Endothelial cell of umbilical vein (primary cell): ENCODE measurements around the gene SPDYE1. TPM values are rescaled to one million over a fixed set of nuclear protein-coding genes. Genes with fewer than 3 reads are reported as not detected.
"Not testable (repeated sequence)": the region's sequence is repeated elsewhere in the genome, so short reads cannot be mapped to it uniquely, and the experiment has no call there.

Source experiments
- BruUV-seq: library from RNA; stranded (reverse); fragments of 400-500 nt; replicated peaks from 2 replicates; lab custom pipeline; 2021; lab: Mats Ljungman, UMichigan
- CTCF ChIA-PET: fragments of 300-600, 350-600 bp; sonication (Branson Sonifier 250); formaldehyde crosslinking; loops from one replicate; lab custom pipeline; 2021; ENCODE audit warnings: antibody characterized with exemption, inconsistent platforms; lab: Charles Lee
- POLR2A ChIA-PET: fragments of 300-600, 350-600 bp; sonication (Branson Sonifier 250); formaldehyde crosslinking; loops from one replicate; lab custom pipeline; 2021; ENCODE audit warnings: antibody characterized with exemption, inconsistent platforms; lab: Charles Lee
- DNase-seq: peaks from one replicate; pipeline ENCODE4 v3.0.0-alpha.2; 2011; ENCODE audit warnings: low read depth, low spot score
- FAIRE-seq: peaks from 2 replicates; lab custom pipeline; 2011; peaks lifted over from hg19 to GRCh38; lab: Jason Lieb, UNC
- H2AFZ ChIP-seq: 2 replicates; pipeline ENCODE4 v1.6.0; 2012; ENCODE audit warnings: low read depth, low read length, control low read depth, inconsistent platforms
- H3K27ac ChIP-seq: 2 replicates; pipeline ENCODE4 v1.5.1; 2011; ENCODE audit warnings: low read depth, mild to moderate bottlenecking, control low read depth, low read length, moderate library complexity; ENCODE audit not compliant: insufficient read depth
- H3K27me3 ChIP-seq, 2 experiments: 2 replicates each; pipeline versions ENCODE4 v1.6.0 to v1.6.1; 2011; ENCODE audit warnings: low read length in 2 of 2, mixed read lengths in 1 of 2; ENCODE audit not compliant: control insufficient read depth in 2 of 2, insufficient read depth in 2 of 2
- H3K36me3 ChIP-seq, 2 experiments: 2 replicates in 1 of 2; 3 replicates in 1 of 2; pipeline ENCODE4 v1.5.1; 2011; ENCODE audit warnings: low read length in 2 of 2, mild to moderate bottlenecking in 1 of 2, moderate library complexity in 1 of 2; ENCODE audit not compliant: control insufficient read depth in 2 of 2, insufficient read depth in 2 of 2; ENCODE audit errors: extremely low read depth in 1 of 2
- H3K4me1 ChIP-seq: 3 replicates; pipeline ENCODE4 v1.5.1; 2011; ENCODE audit warnings: mild to moderate bottlenecking, low read length; ENCODE audit not compliant: control insufficient read depth, insufficient read depth; ENCODE audit errors: extremely low read depth
- H3K4me2 ChIP-seq: 2 replicates; pipeline ENCODE4 v1.6.1; 2011; ENCODE audit warnings: low read length, control low read depth, mixed read lengths; ENCODE audit not compliant: insufficient read depth
- H3K4me3 ChIP-seq, 3 experiments: fragments of 200-600 bp in 1 of 3; sonication (generic), shearing (Covaris generic) in 1 of 3; replicated peaks in 1 of 3; 2 replicates each; pipeline ENCODE4 v1.5.1; 2011 to 2016; ENCODE audit warnings: control low read depth in 3 of 3, low read length in 3 of 3, mild to moderate bottlenecking in 2 of 3, inconsistent platforms in 1 of 3, low read depth in 1 of 3, moderate library complexity in 1 of 3; ENCODE audit not compliant: insufficient read depth in 1 of 3
- H3K79me2 ChIP-seq: 2 replicates; pipeline ENCODE4 v1.6.0; 2012; ENCODE audit warnings: low read length, inconsistent platforms; ENCODE audit not compliant: control insufficient read depth, insufficient read depth
- H3K9ac ChIP-seq: replicated peaks from 2 replicates; pipeline ENCODE3; 2011; ENCODE audit warnings: low read length, control low read depth; ENCODE audit not compliant: insufficient read depth; ENCODE audit errors: extremely low read depth
- H3K9me1 ChIP-seq: replicated peaks from 3 replicates; pipeline ENCODE4 v1.6.0; 2011; ENCODE audit warnings: mild to moderate bottlenecking, low read length; ENCODE audit not compliant: control insufficient read depth, insufficient read depth; ENCODE audit errors: extremely low read depth
- H3K9me3 ChIP-seq: replicated peaks from 2 replicates; pipeline ENCODE4 v1.5.1; 2012; ENCODE audit warnings: low read length, inconsistent platforms; ENCODE audit not compliant: control insufficient read depth, insufficient read depth
- H4K20me1 ChIP-seq: replicated peaks from 2 replicates; pipeline ENCODE3; 2011; ENCODE audit warnings: mild to moderate bottlenecking, low read length; ENCODE audit not compliant: control insufficient read depth, insufficient read depth; ENCODE audit errors: extremely low read depth
- dilution Hi-C: fragments of 300-500 bp; cut with MboI; formaldehyde crosslinking; loops from one replicate; pipeline ENCODE4 v1.15.0; 2019; ENCODE audit warnings: low sequenced_read_pairs; ENCODE audit not compliant: extremely low pct_ligation_motif_present
- intact Hi-C: fragments of 100-400 bp; cut with micrococcal nuclease; formaldehyde crosslinking; loops from one replicate; pipeline ENCODE4 v1.10.0; 2022
- polyA plus RNA-seq, 4 experiments: library from polyadenylated mRNA; depleted of rRNA in 3 of 4; stranded (reverse) in 3 of 4; unstranded in 1 of 4; fragments of >200 nt; gene quantifications; 2 replicates each; pipeline versions ENCODE4 v1.2.1 to v1.2.3, GENCODE V29; 2011 to 2012; ENCODE audit warnings: missing spikeins in 1 of 4
- total RNA-seq: library from RNA; stranded (reverse); gene quantifications from 2 replicates; pipeline ENCODE4 v1.2.3, GENCODE V29; 2021

SPDYE1 gene
- total and polyA plus RNA-seq, 2 donors (not counting 3 experiments of a cell fraction or from before 2014, with no cell fraction given), result not detected

- H3K4me1 ChIP-seq, H3K9me3 ChIP-seq, H3K4me3 ChIP-seq, dilution Hi-C loops, H3K79me2 ChIP-seq, intact Hi-C loops, H3K27me3 ChIP-seq, H2AFZ ChIP-seq, CTCF ChIA-PET, H4K20me1 ChIP-seq, FAIRE-seq, H3K36me3 ChIP-seq, BruUV-seq, H3K4me2 ChIP-seq, H3K9ac ChIP-seq, H3K27ac ChIP-seq, POLR2A ChIA-PET, H3K9me1 ChIP-seq, DNase-seq: not testable (repeated sequence)
Measured at GRCh38 chr7:43969586-43969985, 28.1 kb upstream of the SPDYE1 start.

GRCh38 chr7:43970698-43971097, 27.0 kb upstream of the SPDYE1 start:
- DNase-seq, intact Hi-C loops, H3K36me3 ChIP-seq, BruUV-seq, dilution Hi-C loops, H3K9me1 ChIP-seq, H3K9ac ChIP-seq, CTCF ChIA-PET, H3K4me3 ChIP-seq, POLR2A ChIA-PET, H3K27me3 ChIP-seq, H3K79me2 ChIP-seq, H3K27ac ChIP-seq, H3K9me3 ChIP-seq, H2AFZ ChIP-seq, FAIRE-seq, H3K4me1 ChIP-seq, H4K20me1 ChIP-seq, H3K4me2 ChIP-seq: not testable (repeated sequence)

DNA sequence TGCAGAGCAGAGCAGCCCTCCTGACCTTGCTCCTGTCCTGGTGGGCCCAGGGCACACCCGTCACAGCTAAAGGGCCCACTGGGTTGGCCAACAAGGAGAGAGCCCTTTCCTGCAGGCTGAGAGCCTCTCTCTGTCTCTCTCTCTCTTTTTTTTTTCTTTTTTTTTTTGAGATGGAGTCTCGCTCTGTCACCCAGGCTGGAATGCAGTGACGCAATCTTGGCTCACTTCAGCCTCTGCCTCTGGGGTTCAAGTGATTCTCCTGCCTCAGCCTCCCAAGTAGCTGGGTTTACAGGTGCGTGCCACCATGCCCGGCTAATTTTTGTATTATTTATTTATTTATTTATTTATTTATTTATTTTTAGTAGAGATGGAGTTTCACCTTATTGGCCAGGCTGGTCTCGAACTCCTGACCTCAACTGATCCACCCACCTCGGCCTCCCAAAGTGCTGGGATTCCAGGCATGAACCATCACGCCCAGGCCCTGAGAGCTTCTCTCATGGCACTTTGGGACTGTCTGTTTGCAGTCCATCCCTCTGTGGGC, 23.6 kb upstream of the SPDYE1 start:
- H3K27ac ChIP-seq, H3K27me3 ChIP-seq, H3K9me1 ChIP-seq, BruUV-seq, H3K4me2 ChIP-seq, POLR2A ChIA-PET, H3K4me1 ChIP-seq, intact Hi-C loops, H4K20me1 ChIP-seq, FAIRE-seq, DNase-seq, H3K36me3 ChIP-seq, dilution Hi-C loops, CTCF ChIA-PET, H2AFZ ChIP-seq, H3K9ac ChIP-seq, H3K79me2 ChIP-seq, H3K4me3 ChIP-seq, H3K9me3 ChIP-seq: not testable (repeated sequence)

DNA sequence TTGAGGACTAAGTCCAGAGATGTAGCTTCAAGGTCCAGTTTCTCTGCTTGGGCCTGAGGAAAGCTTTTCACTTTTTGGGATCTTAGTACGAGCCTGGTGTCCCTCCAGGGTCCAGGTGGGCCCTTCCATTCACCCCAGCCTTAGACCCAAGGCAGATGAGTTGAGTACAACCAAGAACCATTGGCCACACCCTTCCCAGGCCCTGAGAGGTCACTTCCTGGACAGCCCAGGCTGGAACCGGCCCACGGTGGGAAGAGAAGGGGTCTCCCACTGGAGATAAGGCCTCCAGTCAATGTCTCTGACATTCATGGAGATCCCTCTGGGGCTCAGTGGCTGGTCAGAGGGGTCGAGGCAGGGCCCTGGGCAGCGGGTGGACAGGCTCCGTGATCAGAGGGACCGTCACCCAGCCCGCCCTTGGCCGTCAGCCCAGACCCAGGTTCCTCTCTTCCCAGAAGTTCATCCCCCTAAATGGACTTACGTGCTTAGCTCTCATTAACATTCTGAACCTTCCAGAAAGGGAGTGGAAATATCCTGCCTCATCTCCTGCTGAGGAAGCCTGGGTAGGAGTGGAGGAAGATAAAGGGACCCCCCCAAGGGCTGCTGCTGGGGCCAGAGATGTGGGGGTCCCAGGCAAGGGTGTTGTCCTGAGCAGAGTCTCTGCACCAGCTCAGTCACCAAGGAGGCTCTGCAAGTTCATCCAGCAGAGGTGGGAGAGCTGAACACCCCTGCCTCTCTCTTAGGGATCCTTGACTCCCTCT, 22.8 kb upstream of the SPDYE1 start:
- H3K4me2 ChIP-seq, H3K9me3 ChIP-seq, H3K27ac ChIP-seq, H3K36me3 ChIP-seq, H3K4me1 ChIP-seq, BruUV-seq, H3K79me2 ChIP-seq, dilution Hi-C loops, H3K4me3 ChIP-seq, POLR2A ChIA-PET, H4K20me1 ChIP-seq, FAIRE-seq, intact Hi-C loops, H3K27me3 ChIP-seq, H2AFZ ChIP-seq, CTCF ChIA-PET, H3K9me1 ChIP-seq, DNase-seq, H3K9ac ChIP-seq: not testable (repeated sequence)
